Ovary (tissue), 9 donors: ENCODE results near the gene NRXN3. TPM values are rescaled to one million over a fixed set of nuclear protein-coding genes. Genes with fewer than 3 reads are reported as not detected.

ENCODE experiments used
- DNase-seq, 5 donors: peaks; one replicate each; pipeline ENCODE4 v3.0.0-alpha.2; 2019 to 2020
- H3K27ac ChIP-seq, 2 donors: fragments of 200-600 bp; one replicate each; pipeline versions ENCODE4 v1.5.1 to v1.8.0; 2019 to 2022
- H3K27me3 ChIP-seq: fragments of 200-600 bp; one replicate; pipeline ENCODE4 v1.8.0; 2022
- H3K36me3 ChIP-seq: fragments of 200-600 bp; sonication (generic); one replicate; pipeline ENCODE4 v1.5.1; 2019
- H3K4me1 ChIP-seq: one replicate; pipeline ENCODE4 v1.8.1; 2013; ENCODE audit warnings: mild to moderate bottlenecking, moderate library complexity; ENCODE audit not compliant: insufficient read depth
- H3K4me3 ChIP-seq: fragments of 200-600 bp; sonication (generic); one replicate; pipeline ENCODE4 v1.5.1; 2017
- H3K9me3 ChIP-seq, 2 donors: fragments of 200-600 bp in 1 of 2; sonication (generic) in 1 of 2; one replicate each; pipeline versions ENCODE4 v1.5.1 to v1.8.1; 2013 to 2019; ENCODE audit warnings: mild to moderate bottlenecking in 1 of 2, moderate library complexity in 1 of 2
- EP300 ChIP-seq: sonication (generic); formaldehyde crosslinking; IDR thresholded peaks from one replicate; pipeline ENCODE4 v1.6.1; 2017; ENCODE audit warnings: antibody characterized with exemption
- POLR2A ChIP-seq: fragments of 450-650 bp; IDR thresholded peaks from one replicate; pipeline ENCODE4 v1.6.1; 2017; ENCODE audit warnings: antibody characterized with exemption, mild to moderate bottlenecking, moderate library complexity
- WGBS, 3 donors: extraction: QIAGEN DNeasy Blood & Tissue Kit in 1 of 3; methylation state at CpG; one replicate each; pipeline versions ENCODE4 v1.1.5 to v1.1.7; 2013 to 2017; 5-methylcytosine and 5-hydroxymethylcytosine counted together
- intact Hi-C, 4 donors: fragments of 100-400 bp; cut with DNase I; formaldehyde crosslinking; loops; one replicate each; pipeline versions ENCODE4 v1.11.0 to v1.15.1; 2022 to 2023
- polyA plus RNA-seq, 2 donors: library from polyadenylated mRNA; stranded (reverse); fragments of 200-250 nt in 1 of 2; fragments of 350-450 nt in 1 of 2; fragmentation: Illumina TruSeq in 1 of 2; extraction: RNeasy Lipid Tissue Mini Kit (QIAGEN cat#74804) in 1 of 2; gene quantifications; one replicate each; pipeline ENCODE4 v1.2.3, GENCODE V29; 2013 to 2014
- total RNA-seq, 7 donors: library from RNA; depleted of rRNA in 2 of 7; stranded (reverse); fragments of >200 nt in 2 of 7; fragmentation: NEBNext Ultra II Directional in 3 of 7; extraction: Animal tissue kit (Norgen Biotek cat#: 25700) in 3 of 7; gene quantifications; one replicate each; pipeline versions ENCODE4 v1.1.0 to v1.2.4, GENCODE V29; 2016 to 2023
- TF ChIP-seq, protein P1 (sequence below), 3 donors: fragments of 450-650 bp in 2 of 3; fragments of 200-600 bp in 1 of 3; IDR thresholded peaks; one replicate each; pipeline versions ENCODE4 v1.5.1 to v1.8.0; 2016 to 2022; ENCODE audit warnings: antibody characterized with exemption in 3 of 3, mild to moderate bottlenecking in 1 of 3
- donor health status: DM: no; HTN: no; CAD: no; lungs with moderate emphysema.
- donor health status: DM: no; HTN: no; CAD: no.
- donor health status: Bipolar disorder and iron deficiency.
- donor health status: DM: yes; HTN: yes; CAD: no.
- donor health status: DM: no; HTN: no; CAD: no.
- donor health status: DM: yes; HTN: yes; CAD: no.

The NRXN3 gene
- total and polyA plus RNA-seq, 9 donors: 0.28 to 6.2 (median 0.82) TPM

GRCh38 chr14:78992867-78993266, 822.7 kb downstream of the NRXN3 start:
- Histone ChIP-seq H3K27ac (no peak overlapping the region), H3K4me1 (no peaks in the 10 kb centered on the region), H3K36me3 (no peaks in the 10 kb centered on the region), H3K4me3 (no peak overlapping the region), H3K27me3 (no peaks in the 10 kb centered on the region), H3K9me3 (no peaks in the 10 kb centered on the region)
- TF ChIP-seq EP300 (no peak), POLR2A (no peak)
- TF ChIP-seq, protein P1, sequence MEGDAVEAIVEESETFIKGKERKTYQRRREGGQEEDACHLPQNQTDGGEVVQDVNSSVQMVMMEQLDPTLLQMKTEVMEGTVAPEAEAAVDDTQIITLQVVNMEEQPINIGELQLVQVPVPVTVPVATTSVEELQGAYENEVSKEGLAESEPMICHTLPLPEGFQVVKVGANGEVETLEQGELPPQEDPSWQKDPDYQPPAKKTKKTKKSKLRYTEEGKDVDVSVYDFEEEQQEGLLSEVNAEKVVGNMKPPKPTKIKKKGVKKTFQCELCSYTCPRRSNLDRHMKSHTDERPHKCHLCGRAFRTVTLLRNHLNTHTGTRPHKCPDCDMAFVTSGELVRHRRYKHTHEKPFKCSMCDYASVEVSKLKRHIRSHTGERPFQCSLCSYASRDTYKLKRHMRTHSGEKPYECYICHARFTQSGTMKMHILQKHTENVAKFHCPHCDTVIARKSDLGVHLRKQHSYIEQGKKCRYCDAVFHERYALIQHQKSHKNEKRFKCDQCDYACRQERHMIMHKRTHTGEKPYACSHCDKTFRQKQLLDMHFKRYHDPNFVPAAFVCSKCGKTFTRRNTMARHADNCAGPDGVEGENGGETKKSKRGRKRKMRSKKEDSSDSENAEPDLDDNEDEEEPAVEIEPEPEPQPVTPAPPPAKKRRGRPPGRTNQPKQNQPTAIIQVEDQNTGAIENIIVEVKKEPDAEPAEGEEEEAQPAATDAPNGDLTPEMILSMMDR (IDR thresholded peaks at IDR 0.05): no peak
- intact Hi-C loops: no loop called here
- DNase-seq: no peak
- WGBS, 3 donors: 86 to 90% (median 87%) methylated on average over 2 of the region's 2 CpGs

DNA sequence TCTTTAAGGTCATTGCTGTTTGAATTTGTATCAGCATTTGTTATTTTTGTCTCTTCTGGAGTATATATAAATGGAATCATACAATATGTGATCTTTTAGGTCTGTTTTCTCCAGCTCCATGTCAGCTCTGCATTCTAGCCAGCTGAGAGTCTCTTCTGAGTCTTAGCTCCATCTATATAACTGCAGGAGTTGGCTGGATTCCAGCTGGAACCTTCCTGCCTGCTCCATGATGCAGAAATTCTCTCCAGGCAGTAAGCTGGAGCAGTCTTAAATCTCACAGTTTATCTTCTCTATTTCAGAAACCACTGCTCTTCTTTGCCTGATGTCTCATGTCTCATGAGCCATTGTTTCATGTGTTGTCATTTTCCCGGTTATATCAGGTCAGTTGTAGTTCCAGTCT, 827.6 kb downstream of the NRXN3 start:
- Histone ChIP-seq H3K27ac (no peak overlapping the region), H3K4me3 (no peak overlapping the region), H3K4me1 (no peaks in the 10 kb centered on the region), H3K27me3 (no peaks in the 10 kb centered on the region), H3K36me3 (no peaks in the 10 kb centered on the region), H3K9me3 (no peaks in the 10 kb centered on the region)
- TF ChIP-seq, protein P1 (IDR thresholded peaks at IDR 0.05): no peak
- DNase-seq: no peak
- WGBS, 3 donors: 4 to 28% (median 9%) methylated on average over 1 of the region's 1 CpG
- intact Hi-C loops: no loop called here

- DNase-seq: no peak
- Histone ChIP-seq H3K4me3 (no peak overlapping the region), H3K27ac (no peak overlapping the region), H3K36me3 (no peaks in the 10 kb centered on the region), H3K27me3 (no peaks in the 10 kb centered on the region), H3K9me3 (no peaks in the 10 kb centered on the region), H3K4me1 (no peaks in the 10 kb centered on the region)
- TF ChIP-seq EP300 (no peak), POLR2A (no peak)
- TF ChIP-seq, protein P1 (IDR thresholded peaks at IDR 0.05): no peak
- 51 to 75% (median 56%) methylated on average over 2 of the region's 2 CpGs for WGBS, 3 donors
- intact Hi-C loops: no loop called here
Observed at GRCh38 chr14:79009286-79009685, 839.1 kb downstream of the NRXN3 start.

DNA sequence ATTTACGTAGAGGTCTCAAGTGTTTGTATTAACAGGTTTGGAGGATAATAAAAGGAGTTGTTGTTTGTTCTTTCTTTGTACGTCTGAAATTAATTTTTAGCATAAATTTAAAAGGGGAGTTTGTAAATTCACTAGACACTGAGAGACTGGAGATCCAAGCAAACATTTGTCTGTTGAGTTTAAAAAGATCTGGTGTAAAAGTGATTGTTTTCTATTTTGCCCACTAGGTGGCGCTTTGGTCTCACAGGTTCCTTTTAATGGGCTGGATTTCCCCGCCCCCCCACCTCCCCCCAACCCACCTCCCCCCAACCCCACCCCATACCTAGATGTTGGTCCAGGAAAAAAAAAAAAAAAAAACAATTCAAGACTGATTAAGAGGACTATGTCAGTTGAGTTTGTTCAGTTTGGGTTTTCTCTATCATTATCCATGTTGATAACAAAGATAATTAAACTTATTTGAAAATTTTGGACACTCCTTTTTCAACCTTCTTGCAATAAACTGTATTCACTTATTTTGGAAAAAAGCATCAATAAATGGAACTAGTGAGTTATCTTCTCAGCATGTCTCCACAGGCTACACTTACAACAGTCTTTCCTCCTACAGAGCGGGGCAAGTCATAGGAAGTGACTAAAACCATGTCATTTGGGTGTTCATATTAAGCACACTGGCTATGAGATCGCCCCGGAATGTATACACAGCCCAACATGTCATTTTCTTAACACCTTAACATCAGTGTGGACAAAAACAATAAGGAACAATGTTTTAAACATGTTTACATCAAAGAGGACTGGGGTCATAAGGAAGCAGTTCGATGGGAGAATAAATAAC, 841.1 kb downstream of the NRXN3 start:
- H3K4me1 ChIP-seq: no peaks in the 10 kb centered on the region
- no peaks in the 10 kb centered on the region for H3K27me3 ChIP-seq
- H3K27ac ChIP-seq: no peak overlapping the region
- H3K4me3 ChIP-seq: no peak overlapping the region
- 43 to 48% (median 44%) methylated on average over 8 of the region's 8 CpGs for WGBS, 3 donors
- no peak for DNase-seq
- no peaks in the 10 kb centered on the region for H3K36me3 ChIP-seq
- TF ChIP-seq, protein P1 (IDR thresholded peaks at IDR 0.05): no peak
- intact Hi-C loops: no loop called here
- H3K9me3 ChIP-seq: no peaks in the 10 kb centered on the region
